ENCODE results near the gene SUPT4H1.

SUPT4H1 gene

DNA sequence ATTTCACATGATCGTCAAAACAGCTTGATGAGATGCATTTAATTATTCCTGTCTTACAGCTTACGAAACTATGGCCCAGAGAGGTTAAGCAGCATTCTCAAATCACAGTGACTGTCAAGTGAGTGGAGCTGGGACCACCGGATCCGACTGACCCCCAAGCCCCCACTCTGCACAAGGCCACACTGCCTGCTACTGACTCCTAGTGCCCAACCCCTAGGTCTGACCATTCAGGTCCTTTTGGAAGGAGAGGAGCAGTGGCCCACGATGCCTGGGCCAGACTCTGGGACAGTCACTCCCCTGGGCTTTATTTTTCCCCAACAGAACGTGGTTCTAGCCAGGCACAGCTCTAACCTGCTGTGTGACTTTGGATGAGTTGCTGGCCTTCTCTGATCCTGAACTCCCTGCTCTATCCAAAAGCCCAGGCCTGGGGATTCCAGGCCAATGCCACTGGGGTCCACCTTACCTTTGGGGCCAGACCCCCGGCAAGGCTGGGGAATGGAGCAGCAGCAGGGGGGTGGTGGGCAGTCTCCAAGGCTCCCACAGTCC lies 33.3 kb downstream of the SUPT4H1 start:
- no peak overlapping the region for H3K4me3 ChIP-seq (ENCODE audit: low read depth, low read length)
- DNase-seq (ENCODE audit: low read depth, low spot score): no peak
- TF ChIP-seq, protein P1, sequence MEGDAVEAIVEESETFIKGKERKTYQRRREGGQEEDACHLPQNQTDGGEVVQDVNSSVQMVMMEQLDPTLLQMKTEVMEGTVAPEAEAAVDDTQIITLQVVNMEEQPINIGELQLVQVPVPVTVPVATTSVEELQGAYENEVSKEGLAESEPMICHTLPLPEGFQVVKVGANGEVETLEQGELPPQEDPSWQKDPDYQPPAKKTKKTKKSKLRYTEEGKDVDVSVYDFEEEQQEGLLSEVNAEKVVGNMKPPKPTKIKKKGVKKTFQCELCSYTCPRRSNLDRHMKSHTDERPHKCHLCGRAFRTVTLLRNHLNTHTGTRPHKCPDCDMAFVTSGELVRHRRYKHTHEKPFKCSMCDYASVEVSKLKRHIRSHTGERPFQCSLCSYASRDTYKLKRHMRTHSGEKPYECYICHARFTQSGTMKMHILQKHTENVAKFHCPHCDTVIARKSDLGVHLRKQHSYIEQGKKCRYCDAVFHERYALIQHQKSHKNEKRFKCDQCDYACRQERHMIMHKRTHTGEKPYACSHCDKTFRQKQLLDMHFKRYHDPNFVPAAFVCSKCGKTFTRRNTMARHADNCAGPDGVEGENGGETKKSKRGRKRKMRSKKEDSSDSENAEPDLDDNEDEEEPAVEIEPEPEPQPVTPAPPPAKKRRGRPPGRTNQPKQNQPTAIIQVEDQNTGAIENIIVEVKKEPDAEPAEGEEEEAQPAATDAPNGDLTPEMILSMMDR (IDR thresholded peaks at IDR 0.05; ENCODE audit: low read depth, low read length): no peak
- in situ Hi-C loops (cut with HindIII; ENCODE audit: low sequenced_read_pairs): no loop called here

DNA sequence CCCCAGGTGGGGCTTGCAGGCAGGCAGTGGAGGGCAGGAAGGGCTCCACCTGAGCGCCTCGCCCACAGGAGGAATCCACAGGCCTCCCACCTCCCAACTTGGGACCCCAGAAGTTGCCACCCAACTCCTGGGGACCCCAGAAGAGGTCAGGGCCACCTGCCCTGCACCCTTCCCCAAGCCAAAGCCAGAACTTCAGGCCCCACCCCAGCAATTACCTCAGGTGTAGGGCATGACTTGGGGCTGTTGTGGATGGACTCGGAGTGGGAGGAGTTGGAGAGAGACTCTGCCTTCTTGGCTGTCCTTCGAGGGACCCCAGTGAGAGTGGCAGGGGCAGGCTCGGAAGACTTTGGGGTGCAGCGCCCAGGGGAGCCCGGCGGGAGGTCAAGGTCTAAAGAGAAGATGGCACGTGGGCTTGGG lies 33.9 kb downstream of the SUPT4H1 start:
- DNase-seq (ENCODE audit: low read depth, low spot score): no peak
- H3K4me3 ChIP-seq (ENCODE audit: low read depth, low read length): no peak overlapping the region

DNA sequence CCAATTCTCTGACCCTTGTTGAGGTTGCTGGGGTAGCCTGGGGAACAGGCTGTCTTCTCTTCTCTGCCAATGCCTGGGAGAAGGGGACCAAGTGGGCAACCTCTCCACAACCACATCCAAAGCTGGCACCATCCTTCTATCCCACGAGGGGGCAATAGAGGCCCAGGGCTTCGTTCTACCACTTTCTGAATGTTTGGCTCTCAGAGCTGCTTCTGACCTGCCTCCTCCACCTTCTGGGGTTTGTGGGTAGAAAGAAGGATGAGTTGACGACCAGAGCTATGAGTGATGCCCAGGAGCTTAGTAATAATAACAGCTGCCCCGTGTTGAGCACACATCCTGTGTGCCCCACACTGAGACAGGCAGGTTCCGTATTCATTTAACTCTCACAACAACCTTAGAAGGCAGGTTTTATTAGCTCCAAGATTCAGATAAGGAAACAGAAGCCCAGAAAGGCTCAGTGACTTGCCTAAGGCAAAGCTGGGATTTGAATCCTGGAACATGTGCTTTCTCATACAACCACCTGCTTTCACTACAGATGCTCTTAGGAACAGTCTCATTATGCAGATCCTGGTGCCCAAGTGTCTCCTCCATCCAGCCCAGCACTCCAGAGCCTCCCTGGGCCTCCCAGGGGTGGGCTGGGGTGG lies 34.5 kb downstream of the SUPT4H1 start:
- DNase-seq (ENCODE audit: low read depth, low spot score): peak; percentile 33
- no peak overlapping the region for H3K4me3 ChIP-seq (ENCODE audit: low read depth, low read length)
- TF ChIP-seq, protein P1 (IDR thresholded peaks at IDR 0.05; ENCODE audit: low read depth, low read length): peak; percentile 78
- in situ Hi-C loops (cut with HindIII; ENCODE audit: low sequenced_read_pairs): no loop called here

More for the DNA sequence above, 33.9 kb downstream of the SUPT4H1 start:
- TF ChIP-seq, protein P1 (IDR thresholded peaks at IDR 0.05; ENCODE audit: low read depth, low read length): no peak
- in situ Hi-C loops (cut with HindIII; ENCODE audit: low sequenced_read_pairs): no loop called here

DNA sequence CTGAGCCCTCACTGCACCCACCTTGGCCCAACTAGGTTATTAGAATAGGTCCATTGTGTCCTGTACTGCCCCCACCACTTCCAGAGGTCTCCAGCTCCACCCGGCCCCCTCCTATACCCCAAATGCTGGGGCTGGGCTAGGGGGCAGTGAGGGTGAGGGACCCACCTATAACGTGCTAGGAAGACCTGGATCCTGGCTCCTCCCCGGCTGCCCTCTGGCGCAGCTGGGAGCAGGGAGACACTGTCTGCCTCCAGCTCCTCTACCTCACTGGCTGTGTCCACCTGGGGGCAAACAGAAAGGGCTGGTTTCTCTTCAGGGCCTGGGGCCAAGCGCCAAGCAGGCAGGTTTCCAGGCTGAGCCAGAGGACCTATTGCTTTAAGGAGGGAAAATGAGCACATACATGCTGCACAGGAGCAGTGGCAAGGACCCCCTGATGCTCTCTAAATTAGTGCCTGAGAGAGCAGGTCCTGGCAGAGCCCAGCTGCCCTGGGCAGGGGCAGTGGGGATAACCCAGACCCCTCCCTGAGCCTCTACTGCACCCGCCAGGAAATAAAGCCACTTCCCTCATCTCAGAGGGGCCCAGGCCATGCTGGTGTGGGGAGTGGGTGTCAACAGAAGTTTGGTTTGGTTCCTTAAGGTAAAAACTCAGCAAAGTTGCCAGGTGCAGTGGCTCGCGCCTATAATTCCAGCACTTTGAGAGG lies 35.6 kb downstream of the SUPT4H1 start:
- H3K4me3 ChIP-seq (ENCODE audit: low read depth, low read length): no peak overlapping the region
- DNase-seq (ENCODE audit: low read depth, low spot score): no peak
- in situ Hi-C loops (cut with HindIII; ENCODE audit: low sequenced_read_pairs): no loop called here
- TF ChIP-seq, protein P1 (IDR thresholded peaks at IDR 0.05; ENCODE audit: low read depth, low read length): no peak

DNA sequence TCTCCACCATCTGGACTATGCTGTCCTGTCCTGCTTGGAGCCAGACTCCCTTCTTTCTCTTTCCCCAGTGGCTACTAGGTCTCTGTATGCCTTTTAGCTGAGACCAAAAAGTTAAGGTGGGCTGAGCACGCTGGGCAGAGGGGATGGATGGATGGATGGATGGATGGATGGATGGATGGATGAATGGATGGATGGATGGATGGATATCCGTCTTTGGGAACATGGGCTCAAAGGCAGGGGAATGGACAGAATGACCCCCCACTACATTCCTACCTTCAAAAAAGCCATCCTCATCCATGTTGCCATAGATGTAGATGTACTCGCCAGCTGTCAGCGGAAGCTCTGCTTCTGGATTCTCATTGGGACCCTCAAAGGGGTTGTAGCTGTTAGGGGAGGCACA lies 36.3 kb downstream of the SUPT4H1 start:
- no peak for DNase-seq (ENCODE audit: low read depth, low spot score)
- H3K4me3 ChIP-seq (ENCODE audit: low read depth, low read length): no peak overlapping the region
- TF ChIP-seq, protein P1 (IDR thresholded peaks at IDR 0.05; ENCODE audit: low read depth, low read length): no peak
- in situ Hi-C loops (cut with HindIII; ENCODE audit: low sequenced_read_pairs): no loop called here

DNA sequence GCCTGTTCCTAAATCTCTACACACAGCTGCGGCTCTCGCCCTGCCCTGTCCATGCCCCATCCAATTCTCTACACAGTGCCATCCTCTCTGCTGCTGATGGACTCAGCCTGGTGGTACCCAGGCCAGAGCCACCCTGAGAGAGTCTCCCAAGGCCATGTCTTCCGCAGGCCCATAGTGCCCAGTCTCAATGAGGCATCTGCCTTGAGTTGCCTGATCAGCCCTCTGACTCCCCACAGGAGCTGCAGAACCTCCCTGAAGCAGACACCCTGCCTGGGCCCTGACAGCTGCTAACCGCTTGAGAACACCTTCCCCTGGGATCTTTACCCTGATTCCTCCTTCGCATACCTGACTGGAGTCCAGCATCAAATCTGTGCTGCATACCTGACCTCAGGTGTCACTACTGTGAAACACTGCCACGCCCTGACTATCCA lies 36.7 kb downstream of the SUPT4H1 start:
- TF ChIP-seq, protein P1 (IDR thresholded peaks at IDR 0.05; ENCODE audit: low read depth, low read length): no peak
- no peak overlapping the region for H3K4me3 ChIP-seq (ENCODE audit: low read depth, low read length)
- in situ Hi-C loops (cut with HindIII; ENCODE audit: low sequenced_read_pairs): no loop called here
- DNase-seq (ENCODE audit: low read depth, low spot score): no peak
